Peyer's patch (tissue), 4 donors: Measurements from ENCODE around the gene PTPRA.

ENCODE experiments used
- POLR2A ChIP-seq, 2 donors: fragments of 450-650 bp; IDR thresholded peaks; one replicate each; pipeline ENCODE4 v1.5.1; 2017; ENCODE audit warnings: antibody characterized with exemption in 2 of 2, mild to moderate bottlenecking in 2 of 2, moderate library complexity in 2 of 2
- TF ChIP-seq, protein P1 (sequence below), 6 experiments: fragments of 450-650 bp in 4 of 6; fragments of 200-600 bp in 2 of 6; sonication (generic) in 1 of 6; IDR thresholded peaks; one replicate each; pipeline ENCODE4 v1.5.1; 2017 to 2019; ENCODE audit warnings: antibody characterized with exemption in 6 of 6, mild to moderate bottlenecking in 3 of 6, moderate library complexity in 1 of 6

- TF ChIP-seq, protein P1, sequence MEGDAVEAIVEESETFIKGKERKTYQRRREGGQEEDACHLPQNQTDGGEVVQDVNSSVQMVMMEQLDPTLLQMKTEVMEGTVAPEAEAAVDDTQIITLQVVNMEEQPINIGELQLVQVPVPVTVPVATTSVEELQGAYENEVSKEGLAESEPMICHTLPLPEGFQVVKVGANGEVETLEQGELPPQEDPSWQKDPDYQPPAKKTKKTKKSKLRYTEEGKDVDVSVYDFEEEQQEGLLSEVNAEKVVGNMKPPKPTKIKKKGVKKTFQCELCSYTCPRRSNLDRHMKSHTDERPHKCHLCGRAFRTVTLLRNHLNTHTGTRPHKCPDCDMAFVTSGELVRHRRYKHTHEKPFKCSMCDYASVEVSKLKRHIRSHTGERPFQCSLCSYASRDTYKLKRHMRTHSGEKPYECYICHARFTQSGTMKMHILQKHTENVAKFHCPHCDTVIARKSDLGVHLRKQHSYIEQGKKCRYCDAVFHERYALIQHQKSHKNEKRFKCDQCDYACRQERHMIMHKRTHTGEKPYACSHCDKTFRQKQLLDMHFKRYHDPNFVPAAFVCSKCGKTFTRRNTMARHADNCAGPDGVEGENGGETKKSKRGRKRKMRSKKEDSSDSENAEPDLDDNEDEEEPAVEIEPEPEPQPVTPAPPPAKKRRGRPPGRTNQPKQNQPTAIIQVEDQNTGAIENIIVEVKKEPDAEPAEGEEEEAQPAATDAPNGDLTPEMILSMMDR (IDR thresholded peaks at IDR 0.05) = no peak
- TF ChIP-seq POLR2A (IDR thresholded peaks at IDR 0.05) = no peak
Measured at GRCh38 chr20:2869381-2869780, 3.9 kb upstream of the PTPRA start.
